ENCODE data around the gene PDGFRB. TPM values are rescaled to one million over a fixed set of nuclear protein-coding genes. Genes with fewer than 3 reads are reported as not detected.
A peak's percentile ranks its signal among the peaks of the same experiment; 100 is the strongest.

PDGFRB gene
- total RNA-seq, 1 donor = 531 TPM

DNA sequence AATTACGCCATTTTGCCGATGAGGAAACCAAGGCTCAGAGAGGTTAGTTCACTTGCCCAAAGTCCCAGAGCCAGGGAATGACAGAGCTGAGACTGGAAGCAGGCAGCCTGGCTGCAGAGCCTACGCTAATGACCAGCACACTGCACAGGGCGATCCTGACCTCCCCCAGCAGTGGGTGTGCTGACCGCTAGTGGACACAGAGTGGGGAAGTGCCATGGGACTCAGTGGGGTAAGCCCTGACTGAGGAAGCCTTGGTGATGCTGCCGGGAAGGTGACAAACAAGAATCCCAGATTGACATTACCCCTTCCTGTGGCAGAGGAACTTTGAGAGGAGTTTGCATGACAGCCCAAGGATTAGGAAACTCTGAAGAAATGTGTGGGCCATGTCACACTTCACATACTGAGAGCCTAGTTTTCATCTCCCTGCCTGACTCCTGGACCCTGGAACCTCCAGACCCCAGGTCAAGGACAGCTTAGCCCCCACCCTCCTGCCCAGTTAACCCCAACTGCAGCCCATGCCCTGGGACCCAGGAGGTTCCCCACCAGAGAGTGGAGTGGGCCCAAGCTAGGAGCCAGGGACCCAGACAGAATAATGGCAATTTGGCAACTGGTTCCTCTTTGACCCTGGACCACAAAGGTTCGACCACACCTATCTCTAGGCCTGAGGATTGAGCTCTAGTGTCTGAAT lies 49.6 kb downstream of the PDGFRB start:
- H3K4me1 ChIP-seq (ENCODE audit: insufficient read depth, low read length) = peaks cover 3% of the 10 kb centered on the region
- H3K79me2 ChIP-seq (ENCODE audit: insufficient read depth, low read length) = no peaks in the 10 kb centered on the region
- DNase-seq (ENCODE audit: insufficient read length, low spot score, missing footprints) = peak; percentile 37
- no peaks in the 10 kb centered on the region for H3K9me3 ChIP-seq (ENCODE audit: low read depth, low read length)
- H2AFZ ChIP-seq (ENCODE audit: low read length) = no peak overlapping the region
- TF ChIP-seq, protein P1, sequence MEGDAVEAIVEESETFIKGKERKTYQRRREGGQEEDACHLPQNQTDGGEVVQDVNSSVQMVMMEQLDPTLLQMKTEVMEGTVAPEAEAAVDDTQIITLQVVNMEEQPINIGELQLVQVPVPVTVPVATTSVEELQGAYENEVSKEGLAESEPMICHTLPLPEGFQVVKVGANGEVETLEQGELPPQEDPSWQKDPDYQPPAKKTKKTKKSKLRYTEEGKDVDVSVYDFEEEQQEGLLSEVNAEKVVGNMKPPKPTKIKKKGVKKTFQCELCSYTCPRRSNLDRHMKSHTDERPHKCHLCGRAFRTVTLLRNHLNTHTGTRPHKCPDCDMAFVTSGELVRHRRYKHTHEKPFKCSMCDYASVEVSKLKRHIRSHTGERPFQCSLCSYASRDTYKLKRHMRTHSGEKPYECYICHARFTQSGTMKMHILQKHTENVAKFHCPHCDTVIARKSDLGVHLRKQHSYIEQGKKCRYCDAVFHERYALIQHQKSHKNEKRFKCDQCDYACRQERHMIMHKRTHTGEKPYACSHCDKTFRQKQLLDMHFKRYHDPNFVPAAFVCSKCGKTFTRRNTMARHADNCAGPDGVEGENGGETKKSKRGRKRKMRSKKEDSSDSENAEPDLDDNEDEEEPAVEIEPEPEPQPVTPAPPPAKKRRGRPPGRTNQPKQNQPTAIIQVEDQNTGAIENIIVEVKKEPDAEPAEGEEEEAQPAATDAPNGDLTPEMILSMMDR (IDR thresholded peaks at IDR 0.05; ENCODE audit: extremely low read depth, low read depth, low read length) = no peak
- H3K27ac ChIP-seq (ENCODE audit: low read depth, low read length) = no peak overlapping the region
- no peaks in the 10 kb centered on the region for H4K20me1 ChIP-seq (ENCODE audit: insufficient read depth, low read length)
- no peak overlapping the region for H3K4me2 ChIP-seq (ENCODE audit: insufficient read depth, low read length)
- H3K27me3 ChIP-seq (ENCODE audit: insufficient read depth, low read length) = no peaks in the 10 kb centered on the region
- H3K36me3 ChIP-seq (ENCODE audit: insufficient read depth, low read length) = no peaks in the 10 kb centered on the region
- H3K4me3 ChIP-seq (ENCODE audit: insufficient read depth, low read length) = no peak overlapping the region

DNA sequence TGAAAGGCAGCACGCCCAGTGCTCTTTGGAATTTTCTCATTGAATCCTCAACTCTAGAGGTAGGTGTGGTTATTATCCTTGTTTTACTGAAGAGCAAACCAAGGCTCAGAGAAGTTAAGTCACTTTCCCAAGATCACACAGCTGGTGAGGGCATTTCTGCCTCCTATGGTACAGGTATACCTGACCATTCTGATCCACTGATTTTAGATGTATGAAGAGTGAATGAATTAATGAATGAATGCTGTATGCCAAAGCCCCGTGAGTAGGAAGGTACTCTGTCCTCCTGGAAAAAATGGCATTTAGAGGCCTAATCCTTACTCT lies 51.1 kb downstream of the PDGFRB start:
- no peak overlapping the region for H3K27ac ChIP-seq (ENCODE audit: low read depth, low read length)
- no peaks in the 10 kb centered on the region for H4K20me1 ChIP-seq (ENCODE audit: insufficient read depth, low read length)
- no peaks in the 10 kb centered on the region for H3K27me3 ChIP-seq (ENCODE audit: insufficient read depth, low read length)
- H3K4me1 ChIP-seq (ENCODE audit: insufficient read depth, low read length) = peaks cover 3% of the 10 kb centered on the region
- no peaks in the 10 kb centered on the region for H3K9me3 ChIP-seq (ENCODE audit: low read depth, low read length)
- H2AFZ ChIP-seq (ENCODE audit: low read length) = no peak overlapping the region
- H3K36me3 ChIP-seq (ENCODE audit: insufficient read depth, low read length) = no peaks in the 10 kb centered on the region
- no peak overlapping the region for H3K4me2 ChIP-seq (ENCODE audit: insufficient read depth, low read length)
- H3K79me2 ChIP-seq (ENCODE audit: insufficient read depth, low read length) = no peaks in the 10 kb centered on the region
- TF ChIP-seq, protein P1 (IDR thresholded peaks at IDR 0.05; ENCODE audit: extremely low read depth, low read depth, low read length) = no peak
- H3K4me3 ChIP-seq (ENCODE audit: insufficient read depth, low read length) = no peak overlapping the region
- DNase-seq (ENCODE audit: insufficient read length, low spot score, missing footprints) = no peak

DNA sequence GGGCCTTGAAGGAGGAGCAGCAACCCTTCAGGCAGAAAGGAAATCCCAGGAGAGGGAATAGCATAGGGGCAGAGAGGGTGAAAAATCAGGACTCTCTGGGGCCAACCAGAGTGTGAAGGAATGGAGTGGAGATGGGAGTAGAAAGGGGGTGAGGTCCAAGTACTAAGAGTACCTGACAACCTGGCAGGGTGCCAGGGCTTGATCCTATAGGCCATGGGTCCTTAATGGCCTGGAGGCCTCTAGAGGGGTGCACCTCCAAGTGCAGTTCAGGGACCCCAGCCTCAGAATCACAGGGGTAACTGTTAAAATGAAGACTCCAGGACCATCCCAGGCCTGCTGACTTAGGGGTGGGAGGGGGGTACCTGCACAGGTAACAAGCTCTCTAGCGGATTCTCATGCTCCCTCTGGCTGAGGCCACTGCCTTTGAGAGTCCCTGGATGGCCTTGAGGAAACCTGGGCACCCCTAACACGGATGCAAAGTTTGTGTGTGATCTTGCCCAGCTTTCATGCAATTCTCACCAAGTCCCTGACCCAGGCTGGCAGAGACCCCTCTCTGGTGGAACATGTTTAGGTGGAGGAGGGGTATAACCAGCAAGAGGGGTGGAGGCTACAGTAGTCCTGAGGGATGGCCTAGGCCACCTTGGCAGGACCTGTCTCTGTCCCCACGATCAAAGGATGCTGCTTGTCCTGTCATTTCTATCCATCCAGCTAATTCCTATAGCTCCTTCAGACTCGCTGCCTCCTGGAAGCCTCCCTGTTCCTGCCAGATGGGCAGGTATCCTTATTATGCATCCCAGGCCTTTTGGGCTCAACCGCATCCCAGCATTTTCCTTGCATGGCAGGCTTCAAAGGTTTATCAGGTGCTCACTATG lies 51.7 kb downstream of the PDGFRB start:
- Histone ChIP-seq H2AFZ (ENCODE audit: low read length) (no peak overlapping the region), H3K79me2 (ENCODE audit: insufficient read depth, low read length) (no peaks in the 10 kb centered on the region), H3K36me3 (ENCODE audit: insufficient read depth, low read length) (no peaks in the 10 kb centered on the region), H3K27me3 (ENCODE audit: insufficient read depth, low read length) (no peaks in the 10 kb centered on the region), H3K4me1 (ENCODE audit: insufficient read depth, low read length) (peaks cover 3% of the 10 kb centered on the region), H3K9me3 (ENCODE audit: low read depth, low read length) (no peaks in the 10 kb centered on the region), H3K4me3 (ENCODE audit: insufficient read depth, low read length) (no peak overlapping the region), H3K4me2 (ENCODE audit: insufficient read depth, low read length) (no peak overlapping the region), H3K27ac (ENCODE audit: low read depth, low read length) (no peak overlapping the region), H4K20me1 (ENCODE audit: insufficient read depth, low read length) (no peaks in the 10 kb centered on the region)
- peak; percentile 14 for DNase-seq (ENCODE audit: insufficient read length, low spot score, missing footprints)
- TF ChIP-seq, protein P1 (IDR thresholded peaks at IDR 0.05; ENCODE audit: extremely low read depth, low read depth, low read length) = no peak

DNA sequence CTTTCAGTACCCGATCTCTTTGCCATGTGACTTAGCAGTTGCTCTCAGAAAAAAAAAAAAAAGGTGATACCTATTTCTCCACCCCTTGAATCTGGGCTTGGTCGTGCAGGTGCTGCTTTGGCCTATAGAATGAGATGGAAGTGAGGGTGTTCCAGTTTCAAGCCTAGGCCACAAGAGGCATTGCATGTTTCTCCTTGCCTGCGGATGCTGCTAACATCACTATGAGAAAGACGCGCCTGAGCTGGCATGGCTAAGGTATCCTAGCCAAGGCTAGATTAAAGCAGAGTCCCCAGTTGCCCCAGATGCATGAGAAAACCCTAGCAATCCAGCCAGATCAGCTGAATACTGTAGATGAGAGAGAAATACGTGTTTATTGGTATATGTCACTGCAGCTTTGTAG lies 54.6 kb downstream of the PDGFRB start:
- Histone ChIP-seq H3K4me2 (ENCODE audit: insufficient read depth, low read length) (no peak overlapping the region), H4K20me1 (ENCODE audit: insufficient read depth, low read length) (no peaks in the 10 kb centered on the region), H3K27ac (ENCODE audit: low read depth, low read length) (no peak overlapping the region), H3K36me3 (ENCODE audit: insufficient read depth, low read length) (no peaks in the 10 kb centered on the region), H3K79me2 (ENCODE audit: insufficient read depth, low read length) (no peaks in the 10 kb centered on the region), H3K27me3 (ENCODE audit: insufficient read depth, low read length) (no peaks in the 10 kb centered on the region), H3K9me3 (ENCODE audit: low read depth, low read length) (no peaks in the 10 kb centered on the region), H2AFZ (ENCODE audit: low read length) (no peak overlapping the region), H3K4me1 (ENCODE audit: insufficient read depth, low read length) (no peaks in the 10 kb centered on the region), H3K4me3 (ENCODE audit: insufficient read depth, low read length) (no peak overlapping the region)
- TF ChIP-seq, protein P1 (IDR thresholded peaks at IDR 0.05; ENCODE audit: extremely low read depth, low read depth, low read length) = no peak
- no peak for DNase-seq (ENCODE audit: insufficient read length, low spot score, missing footprints)
